Measurements from ENCODE around the gene CABP2.

Gene CABP2

GRCh38 chr11:67535561-67535960 is 12.3 kb upstream of the CABP2 start:
- Histone ChIP-seq H3K9me3 (ENCODE audit: control insufficient read depth, insufficient read depth, low read length) (peaks cover 10% of the 10 kb centered on the region), H3K4me3 (ENCODE audit: low read depth, low read length) (no peak overlapping the region), H3K9ac (ENCODE audit: low read depth, low read length) (no peak overlapping the region), H3K36me3 (ENCODE audit: control insufficient read depth, insufficient read depth, low read length) (no peaks in the 10 kb centered on the region), H3K27me3 (ENCODE audit: control insufficient read depth, insufficient read depth, low read length) (no peaks in the 10 kb centered on the region), H3K4me1 (ENCODE audit: control insufficient read depth, insufficient read depth, low read length) (no peaks in the 10 kb centered on the region)

- Histone ChIP-seq H3K4me3 (ENCODE audit: low read depth, low read length) (no peak overlapping the region), H3K4me1 (ENCODE audit: control insufficient read depth, insufficient read depth, low read length) (no peaks in the 10 kb centered on the region), H3K9ac (ENCODE audit: low read depth, low read length) (no peak overlapping the region), H3K36me3 (ENCODE audit: control insufficient read depth, insufficient read depth, low read length) (no peaks in the 10 kb centered on the region), H3K27me3 (ENCODE audit: control insufficient read depth, insufficient read depth, low read length) (no peaks in the 10 kb centered on the region), H3K9me3 (ENCODE audit: control insufficient read depth, insufficient read depth, low read length) (peaks cover 10% of the 10 kb centered on the region)
Measured at GRCh38 chr11:67534070-67534679, 10.9 kb upstream of the CABP2 start.

- H3K4me1 ChIP-seq (ENCODE audit: control insufficient read depth, insufficient read depth, low read length) = no peaks in the 10 kb centered on the region
- no peaks in the 10 kb centered on the region for H3K27me3 ChIP-seq (ENCODE audit: control insufficient read depth, insufficient read depth, low read length)
- no peak overlapping the region for H3K9ac ChIP-seq (ENCODE audit: low read depth, low read length)
- no peak overlapping the region for H3K4me3 ChIP-seq (ENCODE audit: low read depth, low read length)
- peaks cover 10% of the 10 kb centered on the region for H3K9me3 ChIP-seq (ENCODE audit: control insufficient read depth, insufficient read depth, low read length)
- no peaks in the 10 kb centered on the region for H3K36me3 ChIP-seq (ENCODE audit: control insufficient read depth, insufficient read depth, low read length)
Measured at GRCh38 chr11:67532889-67533288, 9.6 kb upstream of the CABP2 start.

GRCh38 chr11:67530282-67530592 is 7.0 kb upstream of the CABP2 start:
- Histone ChIP-seq H3K9me3 (ENCODE audit: control insufficient read depth, insufficient read depth, low read length) (peaks cover 10% of the 10 kb centered on the region), H3K36me3 (ENCODE audit: control insufficient read depth, insufficient read depth, low read length) (no peaks in the 10 kb centered on the region), H3K4me1 (ENCODE audit: control insufficient read depth, insufficient read depth, low read length) (no peaks in the 10 kb centered on the region), H3K27me3 (ENCODE audit: control insufficient read depth, insufficient read depth, low read length) (no peaks in the 10 kb centered on the region), H3K9ac (ENCODE audit: low read depth, low read length) (no peak overlapping the region), H3K4me3 (ENCODE audit: low read depth, low read length) (no peak overlapping the region)

- Histone ChIP-seq H3K9me3 (ENCODE audit: control insufficient read depth, insufficient read depth, low read length) (peaks cover 2% of the 10 kb centered on the region), H3K4me3 (ENCODE audit: low read depth, low read length) (no peak overlapping the region), H3K9ac (ENCODE audit: low read depth, low read length) (no peak overlapping the region), H3K27me3 (ENCODE audit: control insufficient read depth, insufficient read depth, low read length) (no peaks in the 10 kb centered on the region), H3K4me1 (ENCODE audit: control insufficient read depth, insufficient read depth, low read length) (no peaks in the 10 kb centered on the region), H3K36me3 (ENCODE audit: control insufficient read depth, insufficient read depth, low read length) (no peaks in the 10 kb centered on the region)
Measured at GRCh38 chr11:67528376-67528775, 5.1 kb upstream of the CABP2 start.

GRCh38 chr11:67525275-67525976 is 2.2 kb upstream of the CABP2 start:
- Histone ChIP-seq H3K27me3 (ENCODE audit: control insufficient read depth, insufficient read depth, low read length) (no peaks in the 10 kb centered on the region), H3K9ac (ENCODE audit: low read depth, low read length) (no peak overlapping the region), H3K4me3 (ENCODE audit: low read depth, low read length) (no peak overlapping the region), H3K36me3 (ENCODE audit: control insufficient read depth, insufficient read depth, low read length) (no peaks in the 10 kb centered on the region), H3K9me3 (ENCODE audit: control insufficient read depth, insufficient read depth, low read length) (no peaks in the 10 kb centered on the region), H3K4me1 (ENCODE audit: control insufficient read depth, insufficient read depth, low read length) (no peaks in the 10 kb centered on the region)

GRCh38 chr11:67524480-67524808 is 1.2 kb upstream of the CABP2 start:
- H3K9ac ChIP-seq (ENCODE audit: low read depth, low read length) = no peak overlapping the region
- no peaks in the 10 kb centered on the region for H3K9me3 ChIP-seq (ENCODE audit: control insufficient read depth, insufficient read depth, low read length)
- H3K36me3 ChIP-seq (ENCODE audit: control insufficient read depth, insufficient read depth, low read length) = no peaks in the 10 kb centered on the region
- H3K4me1 ChIP-seq (ENCODE audit: control insufficient read depth, insufficient read depth, low read length) = no peaks in the 10 kb centered on the region
- no peaks in the 10 kb centered on the region for H3K27me3 ChIP-seq (ENCODE audit: control insufficient read depth, insufficient read depth, low read length)
- no peak overlapping the region for H3K4me3 ChIP-seq (ENCODE audit: low read depth, low read length)

- Histone ChIP-seq H3K4me1 (ENCODE audit: control insufficient read depth, insufficient read depth, low read length) (no peaks in the 10 kb centered on the region), H3K4me3 (ENCODE audit: low read depth, low read length) (no peak overlapping the region), H3K27me3 (ENCODE audit: control insufficient read depth, insufficient read depth, low read length) (no peaks in the 10 kb centered on the region), H3K36me3 (ENCODE audit: control insufficient read depth, insufficient read depth, low read length) (no peaks in the 10 kb centered on the region), H3K9me3 (ENCODE audit: control insufficient read depth, insufficient read depth, low read length) (no peaks in the 10 kb centered on the region), H3K9ac (ENCODE audit: low read depth, low read length) (no peak overlapping the region)
Measured at GRCh38 chr11:67523556-67524479, 572 bp upstream of the CABP2 start.

GRCh38 chr11:67522338-67522737 is 908 bp downstream of the CABP2 start:
- H3K9me3 ChIP-seq (ENCODE audit: control insufficient read depth, insufficient read depth, low read length) = no peaks in the 10 kb centered on the region
- no peaks in the 10 kb centered on the region for H3K4me1 ChIP-seq (ENCODE audit: control insufficient read depth, insufficient read depth, low read length)
- H3K4me3 ChIP-seq (ENCODE audit: low read depth, low read length) = no peak overlapping the region
- H3K36me3 ChIP-seq (ENCODE audit: control insufficient read depth, insufficient read depth, low read length) = no peaks in the 10 kb centered on the region
- no peaks in the 10 kb centered on the region for H3K27me3 ChIP-seq (ENCODE audit: control insufficient read depth, insufficient read depth, low read length)
- H3K9ac ChIP-seq (ENCODE audit: low read depth, low read length) = no peak overlapping the region

GRCh38 chr11:67521924-67522323 is 1.3 kb downstream of the CABP2 start:
- H3K4me3 ChIP-seq (ENCODE audit: low read depth, low read length) = no peak overlapping the region
- no peaks in the 10 kb centered on the region for H3K27me3 ChIP-seq (ENCODE audit: control insufficient read depth, insufficient read depth, low read length)
- no peaks in the 10 kb centered on the region for H3K9me3 ChIP-seq (ENCODE audit: control insufficient read depth, insufficient read depth, low read length)
- no peak overlapping the region for H3K9ac ChIP-seq (ENCODE audit: low read depth, low read length)
- no peaks in the 10 kb centered on the region for H3K4me1 ChIP-seq (ENCODE audit: control insufficient read depth, insufficient read depth, low read length)
- no peaks in the 10 kb centered on the region for H3K36me3 ChIP-seq (ENCODE audit: control insufficient read depth, insufficient read depth, low read length)

- H3K4me3 ChIP-seq (ENCODE audit: low read depth, low read length) = no peak overlapping the region
- H3K9me3 ChIP-seq (ENCODE audit: control insufficient read depth, insufficient read depth, low read length) = no peaks in the 10 kb centered on the region
- H3K36me3 ChIP-seq (ENCODE audit: control insufficient read depth, insufficient read depth, low read length) = no peaks in the 10 kb centered on the region
- H3K9ac ChIP-seq (ENCODE audit: low read depth, low read length) = no peak overlapping the region
- H3K27me3 ChIP-seq (ENCODE audit: control insufficient read depth, insufficient read depth, low read length) = no peaks in the 10 kb centered on the region
- no peaks in the 10 kb centered on the region for H3K4me1 ChIP-seq (ENCODE audit: control insufficient read depth, insufficient read depth, low read length)
Measured at GRCh38 chr11:67520856-67521824, 2.1 kb downstream of the CABP2 start.

Data from iPS-15b (cell line).